AG04449 (cell line): ENCODE data around the gene DACH1.

Source experiments
- CTCF ChIA-PET: fragments of 350-600 bp; formaldehyde crosslinking; extraction: SDS; loops from one replicate; lab custom pipeline; 2021; ENCODE audit warnings: antibody characterized with exemption; lab: Yijun Ruan, JAX
- POLR2A ChIA-PET: fragments of 400-600, 350-600 bp; formaldehyde crosslinking; extraction: SDS; loops from one replicate; lab custom pipeline; 2020; ENCODE audit warnings: antibody characterized with exemption, inconsistent platforms; lab: Yijun Ruan, JAX
- DNase-seq: peaks from one replicate; pipeline ENCODE4 v3.0.0-alpha.2; 2010; ENCODE audit warnings: low read depth, low spot score
- H3K4me3 ChIP-seq: 2 replicates; pipeline ENCODE4 v1.5.1; 2011; ENCODE audit warnings: low read depth, mild to moderate bottlenecking, control low read depth, low read length
- TF ChIP-seq, protein P1 (sequence below): IDR thresholded peaks from one replicate; pipeline ENCODE4 v1.5.1; 2011; ENCODE audit warnings: mild to moderate bottlenecking, moderate library complexity, low read length, control low read depth, inconsistent platforms; ENCODE audit not compliant: insufficient read depth; ENCODE audit errors: missing control alignments

The DACH1 gene

GRCh38 chr13:71587817-71588216 is 279.2 kb downstream of the DACH1 start:
- POLR2A ChIA-PET, result no interaction called here
- TF ChIP-seq, protein P1, sequence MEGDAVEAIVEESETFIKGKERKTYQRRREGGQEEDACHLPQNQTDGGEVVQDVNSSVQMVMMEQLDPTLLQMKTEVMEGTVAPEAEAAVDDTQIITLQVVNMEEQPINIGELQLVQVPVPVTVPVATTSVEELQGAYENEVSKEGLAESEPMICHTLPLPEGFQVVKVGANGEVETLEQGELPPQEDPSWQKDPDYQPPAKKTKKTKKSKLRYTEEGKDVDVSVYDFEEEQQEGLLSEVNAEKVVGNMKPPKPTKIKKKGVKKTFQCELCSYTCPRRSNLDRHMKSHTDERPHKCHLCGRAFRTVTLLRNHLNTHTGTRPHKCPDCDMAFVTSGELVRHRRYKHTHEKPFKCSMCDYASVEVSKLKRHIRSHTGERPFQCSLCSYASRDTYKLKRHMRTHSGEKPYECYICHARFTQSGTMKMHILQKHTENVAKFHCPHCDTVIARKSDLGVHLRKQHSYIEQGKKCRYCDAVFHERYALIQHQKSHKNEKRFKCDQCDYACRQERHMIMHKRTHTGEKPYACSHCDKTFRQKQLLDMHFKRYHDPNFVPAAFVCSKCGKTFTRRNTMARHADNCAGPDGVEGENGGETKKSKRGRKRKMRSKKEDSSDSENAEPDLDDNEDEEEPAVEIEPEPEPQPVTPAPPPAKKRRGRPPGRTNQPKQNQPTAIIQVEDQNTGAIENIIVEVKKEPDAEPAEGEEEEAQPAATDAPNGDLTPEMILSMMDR, result no peak
- no peak overlapping the region for H3K4me3 ChIP-seq

GRCh38 chr13:71587193-71587592 is 279.8 kb downstream of the DACH1 start:
- DNase-seq, result no peak
- TF ChIP-seq, protein P1, result no peak
- POLR2A ChIA-PET, result no interaction called here
- H3K4me3 ChIP-seq, result no peak overlapping the region
- CTCF ChIA-PET, result no interaction called here

More at GRCh38 chr13:71587817-71588216, 279.2 kb downstream of the DACH1 start:
- no peak for DNase-seq
- CTCF ChIA-PET, result no interaction called here

- DNase-seq, result no peak
- ChIA-PET CTCF (no interaction called here), POLR2A (no interaction called here)
- TF ChIP-seq, protein P1, result no peak
- H3K4me3 ChIP-seq, result no peak overlapping the region
These were observed 283.4 kb downstream of the DACH1 start for GRCh38 chr13:71583581-71583980.

GRCh38 chr13:71580614-71581013 is 286.4 kb downstream of the DACH1 start:
- H3K4me3 ChIP-seq, result no peak overlapping the region
- DNase-seq, result no peak
- ChIA-PET CTCF (no interaction called here), POLR2A (no interaction called here)
- TF ChIP-seq, protein P1, result no peak

- H3K4me3 ChIP-seq, result no peak overlapping the region
- ChIA-PET CTCF (no interaction called here), POLR2A (no interaction called here)
- no peak for DNase-seq
- TF ChIP-seq, protein P1, result no peak
These were observed 289.0 kb downstream of the DACH1 start for GRCh38 chr13:71578048-71578447.

GRCh38 chr13:71577127-71577526 is 289.9 kb downstream of the DACH1 start:
- no peak overlapping the region for H3K4me3 ChIP-seq
- DNase-seq, result no peak
- TF ChIP-seq, protein P1, result no peak
- ChIA-PET CTCF (no interaction called here), POLR2A (no interaction called here)
